ENCODE measurements around the gene NRXN3. TPM values are rescaled to one million over a fixed set of nuclear protein-coding genes. Genes with fewer than 3 reads are reported as not detected.
A peak's percentile ranks its signal among the peaks of the same experiment; 100 is the strongest.

The NRXN3 gene
- total and polyA plus RNA-seq, 2 of the 4 experiments (the other 2 are of a cell fraction) = 4.8 to 25.1 TPM

GRCh38 chr14:78143489-78144145 lies 26.6 kb upstream of the NRXN3 start:
- ChIA-PET POLR2A (ENCODE audit: unreplicated experiment) (no interaction called here), CTCF (no interaction called here)
- ATAC-seq (ENCODE audit: low read depth) (no peak), DNase-seq (peak; percentile 26)
- H3K23ac ChIP-seq (ENCODE audit: low read depth, low read length) = no peak overlapping the region
- no peaks in the 10 kb centered on the region for H3K27me3 ChIP-seq (ENCODE audit: control insufficient read depth, insufficient read depth, low read length)
- no peaks in the 10 kb centered on the region for H3K79me1 ChIP-seq (ENCODE audit: low read depth in 1 of 2, low read length in 2 of 2)
- no peak overlapping the region for H2AK9ac ChIP-seq (replicated peaks; ENCODE audit: low read depth, low read length, poor library complexity)
- H3K9ac ChIP-seq (ENCODE audit: low read depth, low read length) = no peak overlapping the region
- no peaks in the 10 kb centered on the region; the same call in 1 of the 2 replicates for H3K9me3 ChIP-seq (ENCODE audit: control insufficient read depth, insufficient read depth, low read length)
- no peak overlapping the region for H2BK5ac ChIP-seq (ENCODE audit: low read depth, low read length, poor library complexity, severe bottlenecking)
- H3K18ac ChIP-seq (ENCODE audit: low read depth, low read length) = no peak overlapping the region
- intact Hi-C loops (cut with micrococcal nuclease) = no loop called here
- no peaks in the 10 kb centered on the region for H4K20me1 ChIP-seq (ENCODE audit: insufficient read depth, low read length)
- H4K91ac ChIP-seq (ENCODE audit: insufficient read depth, low read depth, low read length) = no peak overlapping the region
- TF ChIP-seq CHD1 (IDR thresholded peaks at IDR 0.05; ENCODE audit: low read depth, low read length) (no peak), MAFK (IDR thresholded peaks at IDR 0.05; ENCODE audit: low read depth, low read length) (no peak), RCOR1 (IDR thresholded peaks at IDR 0.05; ENCODE audit: insufficient replicate concordance, low read length) (no peak)
- H4K8ac ChIP-seq (ENCODE audit: low read depth in 2 of 2, low read length in 2 of 2) = no peak overlapping the region
- no peak overlapping the region for H4K5ac ChIP-seq (ENCODE audit: low read depth, low read length)
- dilution Hi-C loops (cut with HindIII; ENCODE audit: low sequenced_read_pairs, unreplicated experiment) = no loop called here
- H3K4me2 ChIP-seq (ENCODE audit: low read depth, low read length) = no peak overlapping the region
- in situ Hi-C loops (cut with MboI; ENCODE audit: low sequenced_read_pairs) = no loop called here
- H2BK15ac ChIP-seq (ENCODE audit: low read depth, low read length) = no peak overlapping the region
- no peak overlapping the region for H3K4ac ChIP-seq (ENCODE audit: low read depth, low read length)
- H2BK20ac ChIP-seq (ENCODE audit: low read depth, low read length) = no peak overlapping the region
- no TSS peak for BruUV-seq (replicated peaks)
- no peak overlapping the region for H2AFZ ChIP-seq (replicated peaks; ENCODE audit: low read length, poor library complexity)
- H3K4me3 ChIP-seq (ENCODE audit: insufficient read depth, low read depth, low read length) = no peak overlapping the region
- no peak overlapping the region for H2AK5ac ChIP-seq (ENCODE audit: low read depth, low read length)
- H3K36me3 ChIP-seq (ENCODE audit: control insufficient read depth, insufficient read depth, low read length) = no peaks in the 10 kb centered on the region
- H3K14ac ChIP-seq (replicated peaks; ENCODE audit: low read depth, low read length) = no peak overlapping the region
- H3K4me1 ChIP-seq (ENCODE audit: control insufficient read depth, insufficient read depth, low read length) = no peaks in the 10 kb centered on the region
- no peaks in the 10 kb centered on the region for H3K9me1 ChIP-seq (ENCODE audit: insufficient read depth, low read length)
- H3K56ac ChIP-seq (ENCODE audit: extremely low read depth, insufficient read depth, low read length) = no peak overlapping the region
- H3K27ac ChIP-seq (ENCODE audit: insufficient read depth, low read length) = no peak overlapping the region
- H2BK120ac ChIP-seq (ENCODE audit: low read depth, low read length) = no peak overlapping the region
- WGBS, 2 experiments (ENCODE audit: extremely low coverage in 2 of 2, insufficient read length in 1 of 2) = no CpG with 5 or more reads among the region's 7 CpGs

Data from IMR-90 (cell line).